ENCODE data around the gene GLOD5. TPM values are rescaled to one million over a fixed set of nuclear protein-coding genes. Genes with fewer than 3 reads are reported as not detected.

The GLOD5 gene
- total RNA-seq, 1 donor from 2014 or later, result not detected

- no peak for TF ChIP-seq EZH2 (IDR thresholded peaks at IDR 0.05; ENCODE audit: insufficient read depth, low read length)
- Histone ChIP-seq H3K79me2 (ENCODE audit: insufficient read depth, low read length) (no peaks in the 10 kb centered on the region), H3K36me3 (ENCODE audit: insufficient read depth, low read length) (no peaks in the 10 kb centered on the region), H3K4me2 (ENCODE audit: low read length) (no peak overlapping the region), H2AFZ (ENCODE audit: low read depth, low read length) (no peak overlapping the region), H3K27ac (ENCODE audit: low read depth, low read length) (no peak overlapping the region), H3K27me3 (ENCODE audit: insufficient read depth, low read length) (peaks cover 2% of the 10 kb centered on the region), H3K4me3 (ENCODE audit: insufficient read depth, low read depth, low read length) (no peak overlapping the region), H3K9me3 (ENCODE audit: insufficient read depth, low read depth, low read length) (no peaks in the 10 kb centered on the region), H3K4me1 (ENCODE audit: insufficient read depth, low read length) (no peaks in the 10 kb centered on the region), H4K20me1 (ENCODE audit: insufficient read depth, low read length) (no peaks in the 10 kb centered on the region), H3K9ac (ENCODE audit: low read length) (no peak overlapping the region)
- Mint-ChIP-seq H3K4me1 (ENCODE audit: low read depth, unreplicated experiment) (no peaks in the 10 kb centered on the region), H3K36me3 (ENCODE audit: low read depth, unreplicated experiment) (no peaks in the 10 kb centered on the region), H3K27ac (ENCODE audit: unreplicated experiment) (no peak overlapping the region), H3K4me3 (ENCODE audit: unreplicated experiment) (no peak overlapping the region), H3K27me3 (ENCODE audit: low read depth, unreplicated experiment) (peaks cover 3% of the 10 kb centered on the region), H3K9me3 (ENCODE audit: unreplicated experiment) (peaks cover 3% of the 10 kb centered on the region)
- DNase-seq (ENCODE audit: low read depth), result peak; percentile 0
- FAIRE-seq, result no peak
Measured at GRCh38 chrX:48776818-48777439, 15.4 kb downstream of the GLOD5 start.

DNA sequence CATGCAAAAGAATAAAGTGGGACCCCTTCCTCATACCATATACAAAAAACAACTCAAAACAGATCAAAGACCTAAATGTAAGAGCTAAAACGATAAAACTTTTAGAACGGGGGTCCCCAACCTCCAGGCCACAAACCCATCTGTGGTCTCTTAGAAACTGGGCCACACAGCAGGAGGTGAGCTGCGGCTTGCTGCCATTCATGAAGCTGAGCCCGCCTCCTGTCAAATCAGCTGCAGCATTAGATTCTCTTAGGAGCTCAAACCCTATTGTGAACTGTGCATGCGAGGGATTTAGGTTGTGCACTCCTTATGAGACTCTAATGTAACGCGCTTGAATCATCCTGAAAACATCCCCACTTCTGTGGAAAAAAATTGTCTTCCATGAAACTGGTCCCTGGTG, 17.9 kb downstream of the GLOD5 start:
- Histone ChIP-seq H3K27ac (ENCODE audit: low read depth, low read length) (no peak overlapping the region), H4K20me1 (ENCODE audit: insufficient read depth, low read length) (no peaks in the 10 kb centered on the region), H3K4me2 (ENCODE audit: low read length) (no peak overlapping the region), H3K79me2 (ENCODE audit: insufficient read depth, low read length) (no peaks in the 10 kb centered on the region), H2AFZ (ENCODE audit: low read depth, low read length) (no peak overlapping the region), H3K27me3 (ENCODE audit: insufficient read depth, low read length) (peaks cover 2% of the 10 kb centered on the region), H3K4me3 (ENCODE audit: insufficient read depth, low read depth, low read length) (no peak overlapping the region), H3K9ac (ENCODE audit: low read length) (no peak overlapping the region), H3K36me3 (ENCODE audit: insufficient read depth, low read length) (no peaks in the 10 kb centered on the region), H3K9me3 (ENCODE audit: insufficient read depth, low read depth, low read length) (no peaks in the 10 kb centered on the region), H3K4me1 (ENCODE audit: insufficient read depth, low read length) (no peaks in the 10 kb centered on the region)
- no peak overlapping the region for H3K27ac Mint-ChIP-seq (ENCODE audit: unreplicated experiment)
- FAIRE-seq (no peak), DNase-seq (ENCODE audit: low read depth) (no peak)
- H3K4me1 Mint-ChIP-seq (ENCODE audit: low read depth, unreplicated experiment), result no peaks in the 10 kb centered on the region
- peaks cover 3% of the 10 kb centered on the region for H3K27me3 Mint-ChIP-seq (ENCODE audit: low read depth, unreplicated experiment)
- H3K4me3 Mint-ChIP-seq (ENCODE audit: unreplicated experiment), result no peak overlapping the region
- H3K9me3 Mint-ChIP-seq (ENCODE audit: unreplicated experiment), result peaks cover 3% of the 10 kb centered on the region
- TF ChIP-seq, protein P1, sequence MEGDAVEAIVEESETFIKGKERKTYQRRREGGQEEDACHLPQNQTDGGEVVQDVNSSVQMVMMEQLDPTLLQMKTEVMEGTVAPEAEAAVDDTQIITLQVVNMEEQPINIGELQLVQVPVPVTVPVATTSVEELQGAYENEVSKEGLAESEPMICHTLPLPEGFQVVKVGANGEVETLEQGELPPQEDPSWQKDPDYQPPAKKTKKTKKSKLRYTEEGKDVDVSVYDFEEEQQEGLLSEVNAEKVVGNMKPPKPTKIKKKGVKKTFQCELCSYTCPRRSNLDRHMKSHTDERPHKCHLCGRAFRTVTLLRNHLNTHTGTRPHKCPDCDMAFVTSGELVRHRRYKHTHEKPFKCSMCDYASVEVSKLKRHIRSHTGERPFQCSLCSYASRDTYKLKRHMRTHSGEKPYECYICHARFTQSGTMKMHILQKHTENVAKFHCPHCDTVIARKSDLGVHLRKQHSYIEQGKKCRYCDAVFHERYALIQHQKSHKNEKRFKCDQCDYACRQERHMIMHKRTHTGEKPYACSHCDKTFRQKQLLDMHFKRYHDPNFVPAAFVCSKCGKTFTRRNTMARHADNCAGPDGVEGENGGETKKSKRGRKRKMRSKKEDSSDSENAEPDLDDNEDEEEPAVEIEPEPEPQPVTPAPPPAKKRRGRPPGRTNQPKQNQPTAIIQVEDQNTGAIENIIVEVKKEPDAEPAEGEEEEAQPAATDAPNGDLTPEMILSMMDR (IDR thresholded peaks at IDR 0.05; ENCODE audit: insufficient read depth, low read depth, low read length), result no peak
- no peaks in the 10 kb centered on the region for H3K36me3 Mint-ChIP-seq (ENCODE audit: low read depth, unreplicated experiment)

- Histone ChIP-seq H3K4me1 (ENCODE audit: insufficient read depth, low read length) (no peaks in the 10 kb centered on the region), H3K27ac (ENCODE audit: low read depth, low read length) (no peak overlapping the region), H4K20me1 (ENCODE audit: insufficient read depth, low read length) (no peaks in the 10 kb centered on the region), H3K79me2 (ENCODE audit: insufficient read depth, low read length) (no peaks in the 10 kb centered on the region), H3K4me2 (ENCODE audit: low read length) (no peak overlapping the region), H3K27me3 (ENCODE audit: insufficient read depth, low read length) (peaks cover 2% of the 10 kb centered on the region), H3K9me3 (ENCODE audit: insufficient read depth, low read depth, low read length) (no peaks in the 10 kb centered on the region), H2AFZ (ENCODE audit: low read depth, low read length) (no peak overlapping the region), H3K4me3 (ENCODE audit: insufficient read depth, low read depth, low read length) (no peak overlapping the region), H3K36me3 (ENCODE audit: insufficient read depth, low read length) (no peaks in the 10 kb centered on the region), H3K9ac (ENCODE audit: low read length) (no peak overlapping the region)
- Mint-ChIP-seq H3K36me3 (ENCODE audit: low read depth, unreplicated experiment) (no peaks in the 10 kb centered on the region), H3K4me3 (ENCODE audit: unreplicated experiment) (no peak overlapping the region), H3K4me1 (ENCODE audit: low read depth, unreplicated experiment) (no peaks in the 10 kb centered on the region), H3K9me3 (ENCODE audit: unreplicated experiment) (no peaks in the 10 kb centered on the region), H3K27me3 (ENCODE audit: low read depth, unreplicated experiment) (peaks cover 4% of the 10 kb centered on the region), H3K27ac (ENCODE audit: unreplicated experiment) (no peak overlapping the region)
- no peak for TF ChIP-seq EZH2 (IDR thresholded peaks at IDR 0.05; ENCODE audit: insufficient read depth, low read length)
- TF ChIP-seq, protein P1 (IDR thresholded peaks at IDR 0.05; ENCODE audit: insufficient read depth, low read depth, low read length), result no peak
- DNase-seq (ENCODE audit: low read depth) (no peak), FAIRE-seq (no peak)
Measured at GRCh38 chrX:48781705-48782104, 20.2 kb downstream of the GLOD5 start.
